ENCODE results near the gene CENPM.

GRCh38 chr22:41943661-41944209 lies 3.2 kb downstream of the CENPM start:
- TF ChIP-seq, protein P1, sequence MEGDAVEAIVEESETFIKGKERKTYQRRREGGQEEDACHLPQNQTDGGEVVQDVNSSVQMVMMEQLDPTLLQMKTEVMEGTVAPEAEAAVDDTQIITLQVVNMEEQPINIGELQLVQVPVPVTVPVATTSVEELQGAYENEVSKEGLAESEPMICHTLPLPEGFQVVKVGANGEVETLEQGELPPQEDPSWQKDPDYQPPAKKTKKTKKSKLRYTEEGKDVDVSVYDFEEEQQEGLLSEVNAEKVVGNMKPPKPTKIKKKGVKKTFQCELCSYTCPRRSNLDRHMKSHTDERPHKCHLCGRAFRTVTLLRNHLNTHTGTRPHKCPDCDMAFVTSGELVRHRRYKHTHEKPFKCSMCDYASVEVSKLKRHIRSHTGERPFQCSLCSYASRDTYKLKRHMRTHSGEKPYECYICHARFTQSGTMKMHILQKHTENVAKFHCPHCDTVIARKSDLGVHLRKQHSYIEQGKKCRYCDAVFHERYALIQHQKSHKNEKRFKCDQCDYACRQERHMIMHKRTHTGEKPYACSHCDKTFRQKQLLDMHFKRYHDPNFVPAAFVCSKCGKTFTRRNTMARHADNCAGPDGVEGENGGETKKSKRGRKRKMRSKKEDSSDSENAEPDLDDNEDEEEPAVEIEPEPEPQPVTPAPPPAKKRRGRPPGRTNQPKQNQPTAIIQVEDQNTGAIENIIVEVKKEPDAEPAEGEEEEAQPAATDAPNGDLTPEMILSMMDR (IDR thresholded peaks at IDR 0.05; ENCODE audit: extremely low read depth in 1 of 2, insufficient read depth in 1 of 2, low read depth in 1 of 2, low read length in 2 of 2), result no peak
- peak; percentile 21 for TF ChIP-seq POLR2AphosphoS5 (IDR thresholded peaks at IDR 0.05; ENCODE audit: insufficient read depth, low read depth, low read length)
- TF ChIP-seq MAX (IDR thresholded peaks at IDR 0.05; ENCODE audit: insufficient read depth, insufficient read length), result no peak
- peak; percentile 19 for TF ChIP-seq POLR2A (IDR thresholded peaks at IDR 0.05; ENCODE audit: low read depth, low read length)
- TF ChIP-seq EZH2 (IDR thresholded peaks at IDR 0.05; ENCODE audit: borderline replicate concordance, low read depth, low read length, severe bottlenecking), result no peak
- TF ChIP-seq MYC (IDR thresholded peaks at IDR 0.05; ENCODE audit: low read depth, low read length), result no peak
- peak; percentile 33 for TF ChIP-seq FOS (IDR thresholded peaks at IDR 0.05; ENCODE audit: borderline replicate concordance, insufficient read depth, low read length)
- peak; percentile 23 for TF ChIP-seq JUN (IDR thresholded peaks at IDR 0.05; ENCODE audit: borderline replicate concordance, insufficient read depth, insufficient read length, low read depth)
